ENCODE results near the gene NUDT3. TPM values are rescaled to one million over a fixed set of nuclear protein-coding genes. Genes with fewer than 3 reads are reported as not detected.

The NUDT3 gene
- total RNA-seq, 1 experiment from 2014 or later: 41.7 TPM

GRCh38 chr6:34317882-34318498 lies 74.5 kb downstream of the NUDT3 start:
- H3K27ac ChIP-seq (ENCODE audit: low read length): peak overlapping the region; percentile 70
- peak overlapping the region; percentile 49 for H3K4me2 ChIP-seq (ENCODE audit: low read depth, low read length, poor library complexity, severe bottlenecking)
- H2AFZ ChIP-seq (ENCODE audit: low read length): no peak overlapping the region
- H4K20me1 ChIP-seq (ENCODE audit: insufficient read depth, low read depth, low read length): peaks cover 15% of the 10 kb centered on the region; the same call in 1 of the 2 replicates
- H3K4me1 ChIP-seq (ENCODE audit: low read length): peaks cover 56% of the 10 kb centered on the region
- no peaks in the 10 kb centered on the region for H3K9me2 ChIP-seq (replicated peaks; ENCODE audit: insufficient read depth, low read length)
- 0 out of 2 replicates have a peak overlapping the region, but pooled peaks have one; percentile 11 for H3K4me3 ChIP-seq (ENCODE audit: low read length)
- H3K9ac ChIP-seq (ENCODE audit: low read length): no peak overlapping the region
- peaks cover 89% of the 10 kb centered on the region for H3K79me2 ChIP-seq (ENCODE audit: low read length)
- no peaks in the 10 kb centered on the region for H3K9me3 ChIP-seq (ENCODE audit: low read length)
- DNase-seq: peak; percentile 59
- no peaks in the 10 kb centered on the region for H3K27me3 ChIP-seq (ENCODE audit: low read length)
- H3K36me3 ChIP-seq (ENCODE audit: insufficient read depth, low read length): no peaks in the 10 kb centered on the region

- peaks cover 89% of the 10 kb centered on the region for H3K79me2 ChIP-seq (ENCODE audit: low read length)
- no peaks in the 10 kb centered on the region for H3K9me3 ChIP-seq (ENCODE audit: low read length)
- peak overlapping the region; percentile 70 for H3K27ac ChIP-seq (ENCODE audit: low read length)
- H3K27me3 ChIP-seq (ENCODE audit: low read length): no peaks in the 10 kb centered on the region
- peaks cover 15% of the 10 kb centered on the region; the same call in 1 of the 2 replicates for H4K20me1 ChIP-seq (ENCODE audit: insufficient read depth, low read depth, low read length)
- H3K4me3 ChIP-seq (ENCODE audit: low read length): peak overlapping the region; percentile 3; the same call in 1 of the 2 replicates
- DNase-seq: peak; percentile 41
- peaks cover 59% of the 10 kb centered on the region for H3K4me1 ChIP-seq (ENCODE audit: low read length)
- no peaks in the 10 kb centered on the region for H3K9me2 ChIP-seq (replicated peaks; ENCODE audit: insufficient read depth, low read length)
- peak overlapping the region; percentile 49 for H3K4me2 ChIP-seq (ENCODE audit: low read depth, low read length, poor library complexity, severe bottlenecking)
- H3K36me3 ChIP-seq (ENCODE audit: insufficient read depth, low read length): no peaks in the 10 kb centered on the region
- no peak overlapping the region for H2AFZ ChIP-seq (ENCODE audit: low read length)
- peak overlapping the region; percentile 5; the same call in 1 of the 2 replicates for H3K9ac ChIP-seq (ENCODE audit: low read length)
These were observed 75.3 kb downstream of the NUDT3 start for GRCh38 chr6:34317172-34317477.

- Histone ChIP-seq H3K9me2 (replicated peaks; ENCODE audit: insufficient read depth, low read length) (no peaks in the 10 kb centered on the region), H3K9me3 (ENCODE audit: low read length) (no peaks in the 10 kb centered on the region), H3K27ac (ENCODE audit: low read length) (peak overlapping the region; percentile 70), H3K27me3 (ENCODE audit: low read length) (no peaks in the 10 kb centered on the region), H3K4me2 (ENCODE audit: low read depth, low read length, poor library complexity, severe bottlenecking) (peak overlapping the region; percentile 49), H3K9ac (ENCODE audit: low read length) (peak overlapping the region; percentile 51), H4K20me1 (ENCODE audit: insufficient read depth, low read depth, low read length) (peaks cover 15% of the 10 kb centered on the region; the same call in 1 of the 2 replicates), H3K79me2 (ENCODE audit: low read length) (peaks cover 90% of the 10 kb centered on the region), H3K36me3 (ENCODE audit: insufficient read depth, low read length) (no peaks in the 10 kb centered on the region), H3K4me3 (ENCODE audit: low read length) (peak overlapping the region; percentile 22; the same call in 1 of the 2 replicates), H2AFZ (ENCODE audit: low read length) (no peak overlapping the region), H3K4me1 (ENCODE audit: low read length) (peaks cover 59% of the 10 kb centered on the region)
- DNase-seq: peak; percentile 59
These were observed 75.9 kb downstream of the NUDT3 start for GRCh38 chr6:34316431-34317171.

- no peak overlapping the region for H2AFZ ChIP-seq (ENCODE audit: low read length)
- H3K27me3 ChIP-seq (ENCODE audit: low read length): no peaks in the 10 kb centered on the region
- DNase-seq: peak; percentile 87
These were observed 76.7 kb downstream of the NUDT3 start for GRCh38 chr6:34315780-34316179.

GRCh38 chr6:34315256-34315655 lies 77.2 kb downstream of the NUDT3 start:
- Histone ChIP-seq H2AFZ (ENCODE audit: low read length) (no peak overlapping the region), H3K79me2 (ENCODE audit: low read length) (peaks cover 95% of the 10 kb centered on the region), H3K36me3 (ENCODE audit: insufficient read depth, low read length) (no peaks in the 10 kb centered on the region), H3K4me2 (ENCODE audit: low read depth, low read length, poor library complexity, severe bottlenecking) (peak overlapping the region; percentile 49), H3K4me1 (ENCODE audit: low read length) (peaks cover 59% of the 10 kb centered on the region), H3K9ac (ENCODE audit: low read length) (peak overlapping the region; percentile 51; the same call in 1 of the 2 replicates), H3K9me2 (replicated peaks; ENCODE audit: insufficient read depth, low read length) (no peaks in the 10 kb centered on the region), H4K20me1 (ENCODE audit: insufficient read depth, low read depth, low read length) (peaks cover 15% of the 10 kb centered on the region; the same call in 1 of the 2 replicates), H3K27ac (ENCODE audit: low read length) (peak overlapping the region; percentile 70), H3K9me3 (ENCODE audit: low read length) (no peaks in the 10 kb centered on the region), H3K4me3 (ENCODE audit: low read length) (no peak overlapping the region), H3K27me3 (ENCODE audit: low read length) (no peaks in the 10 kb centered on the region)
- DNase-seq: peak; percentile 39

More at GRCh38 chr6:34315780-34316179, 76.7 kb downstream of the NUDT3 start:
- H3K9me2 ChIP-seq (replicated peaks; ENCODE audit: insufficient read depth, low read length): no peaks in the 10 kb centered on the region
- peak overlapping the region; percentile 22; the same call in 1 of the 2 replicates for H3K4me3 ChIP-seq (ENCODE audit: low read length)
- peaks cover 94% of the 10 kb centered on the region for H3K79me2 ChIP-seq (ENCODE audit: low read length)
- peaks cover 15% of the 10 kb centered on the region; the same call in 1 of the 2 replicates for H4K20me1 ChIP-seq (ENCODE audit: insufficient read depth, low read depth, low read length)
- H3K36me3 ChIP-seq (ENCODE audit: insufficient read depth, low read length): no peaks in the 10 kb centered on the region
- peaks cover 59% of the 10 kb centered on the region for H3K4me1 ChIP-seq (ENCODE audit: low read length)
- H3K4me2 ChIP-seq (ENCODE audit: low read depth, low read length, poor library complexity, severe bottlenecking): peak overlapping the region; percentile 49
- peak overlapping the region; percentile 70 for H3K27ac ChIP-seq (ENCODE audit: low read length)
- no peaks in the 10 kb centered on the region for H3K9me3 ChIP-seq (ENCODE audit: low read length)
- H3K9ac ChIP-seq (ENCODE audit: low read length): peak overlapping the region; percentile 51

GRCh38 chr6:34312259-34312658 lies 80.2 kb downstream of the NUDT3 start:
- peaks cover 30% of the 10 kb centered on the region for H3K4me1 ChIP-seq (ENCODE audit: low read length)
- peaks cover 94% of the 10 kb centered on the region for H3K79me2 ChIP-seq (ENCODE audit: low read length)
- DNase-seq: no peak
- H3K9ac ChIP-seq (ENCODE audit: low read length): no peak overlapping the region
- H2AFZ ChIP-seq (ENCODE audit: low read length): no peak overlapping the region
- peaks cover 4% of the 10 kb centered on the region; the same call in 1 of the 2 replicates for H4K20me1 ChIP-seq (ENCODE audit: insufficient read depth, low read depth, low read length)
- H3K4me3 ChIP-seq (ENCODE audit: low read length): no peak overlapping the region
- no peak overlapping the region for H3K27ac ChIP-seq (ENCODE audit: low read length)
- H3K9me3 ChIP-seq (ENCODE audit: low read length): no peaks in the 10 kb centered on the region
- no peaks in the 10 kb centered on the region for H3K27me3 ChIP-seq (ENCODE audit: low read length)
- no peak overlapping the region for H3K4me2 ChIP-seq (ENCODE audit: low read depth, low read length, poor library complexity, severe bottlenecking)
- no peaks in the 10 kb centered on the region for H3K36me3 ChIP-seq (ENCODE audit: insufficient read depth, low read length)
- H3K9me2 ChIP-seq (replicated peaks; ENCODE audit: insufficient read depth, low read length): no peaks in the 10 kb centered on the region

- Histone ChIP-seq H4K20me1 (ENCODE audit: insufficient read depth, low read depth, low read length) (no peaks in the 10 kb centered on the region), H3K27me3 (ENCODE audit: low read length) (no peaks in the 10 kb centered on the region), H3K9me2 (replicated peaks; ENCODE audit: insufficient read depth, low read length) (no peaks in the 10 kb centered on the region), H2AFZ (ENCODE audit: low read length) (no peak overlapping the region), H3K4me3 (ENCODE audit: low read length) (no peak overlapping the region), H3K4me1 (ENCODE audit: low read length) (peaks cover 16% of the 10 kb centered on the region), H3K79me2 (ENCODE audit: low read length) (peaks cover 94% of the 10 kb centered on the region), H3K36me3 (ENCODE audit: insufficient read depth, low read length) (no peaks in the 10 kb centered on the region), H3K4me2 (ENCODE audit: low read depth, low read length, poor library complexity, severe bottlenecking) (no peak overlapping the region), H3K9me3 (ENCODE audit: low read length) (no peaks in the 10 kb centered on the region), H3K27ac (ENCODE audit: low read length) (no peak overlapping the region), H3K9ac (ENCODE audit: low read length) (no peak overlapping the region)
- no peak for DNase-seq
These were observed 81.7 kb downstream of the NUDT3 start for GRCh38 chr6:34310817-34311216.

GRCh38 chr6:34308483-34308882 lies 84.0 kb downstream of the NUDT3 start:
- DNase-seq: no peak
- Histone ChIP-seq H4K20me1 (ENCODE audit: insufficient read depth, low read depth, low read length) (no peaks in the 10 kb centered on the region), H3K27me3 (ENCODE audit: low read length) (no peaks in the 10 kb centered on the region), H3K4me3 (ENCODE audit: low read length) (no peak overlapping the region), H3K27ac (ENCODE audit: low read length) (no peak overlapping the region), H3K9ac (ENCODE audit: low read length) (no peak overlapping the region), H3K9me2 (replicated peaks; ENCODE audit: insufficient read depth, low read length) (no peaks in the 10 kb centered on the region), H3K9me3 (ENCODE audit: low read length) (no peaks in the 10 kb centered on the region), H3K4me1 (ENCODE audit: low read length) (peaks cover 6% of the 10 kb centered on the region; the same call in 1 of the 2 replicates), H2AFZ (ENCODE audit: low read length) (no peak overlapping the region), H3K4me2 (ENCODE audit: low read depth, low read length, poor library complexity, severe bottlenecking) (no peak overlapping the region), H3K79me2 (ENCODE audit: low read length) (peaks cover 96% of the 10 kb centered on the region), H3K36me3 (ENCODE audit: insufficient read depth, low read length) (no peaks in the 10 kb centered on the region)
